ENCODE measurements around the gene SLIT2.

GRCh38 chr4:20288846-20289512 lies 37.3 kb downstream of the SLIT2 start:
- no peak for TF ChIP-seq POLR2A (IDR thresholded peaks at IDR 0.05)
- TF ChIP-seq CTCF (IDR thresholded peaks at IDR 0.05) = no peak
